Ovary (tissue), 9 donors: Measurements from ENCODE around the gene TMEM120B. TPM values are rescaled to one million over a fixed set of nuclear protein-coding genes. Genes with fewer than 3 reads are reported as not detected.
A peak's percentile ranks its signal among the peaks of the same experiment; 100 is the strongest.

Experiments
- DNase-seq, 5 donors: peaks; one replicate each; pipeline ENCODE4 v3.0.0-alpha.2; 2019 to 2020
- H3K27ac ChIP-seq, 2 donors: fragments of 200-600 bp; one replicate each; pipeline versions ENCODE4 v1.5.1 to v1.8.0; 2019 to 2022
- H3K27me3 ChIP-seq: fragments of 200-600 bp; one replicate; pipeline ENCODE4 v1.8.0; 2022
- H3K36me3 ChIP-seq: fragments of 200-600 bp; sonication (generic); one replicate; pipeline ENCODE4 v1.5.1; 2019
- H3K4me1 ChIP-seq: one replicate; pipeline ENCODE4 v1.8.1; 2013; ENCODE audit warnings: mild to moderate bottlenecking, moderate library complexity; ENCODE audit not compliant: insufficient read depth
- H3K4me3 ChIP-seq: fragments of 200-600 bp; sonication (generic); one replicate; pipeline ENCODE4 v1.5.1; 2017
- H3K9me3 ChIP-seq, 2 donors: fragments of 200-600 bp in 1 of 2; sonication (generic) in 1 of 2; one replicate each; pipeline versions ENCODE4 v1.5.1 to v1.8.1; 2013 to 2019; ENCODE audit warnings: mild to moderate bottlenecking in 1 of 2, moderate library complexity in 1 of 2
- CTCF ChIP-seq, 3 donors: fragments of 450-650 bp in 2 of 3; fragments of 200-600 bp in 1 of 3; IDR thresholded peaks; one replicate each; pipeline versions ENCODE4 v1.5.1 to v1.8.0; 2016 to 2022; ENCODE audit warnings: antibody characterized with exemption in 3 of 3, mild to moderate bottlenecking in 1 of 3
- EP300 ChIP-seq: sonication (generic); formaldehyde crosslinking; IDR thresholded peaks from one replicate; pipeline ENCODE4 v1.6.1; 2017; ENCODE audit warnings: antibody characterized with exemption
- POLR2A ChIP-seq: fragments of 450-650 bp; IDR thresholded peaks from one replicate; pipeline ENCODE4 v1.6.1; 2017; ENCODE audit warnings: antibody characterized with exemption, mild to moderate bottlenecking, moderate library complexity
- WGBS, 3 donors: extraction: QIAGEN DNeasy Blood & Tissue Kit in 1 of 3; methylation state at CpG; one replicate each; pipeline versions ENCODE4 v1.1.5 to v1.1.7; 2013 to 2017; 5-methylcytosine and 5-hydroxymethylcytosine counted together
- intact Hi-C, 4 donors: fragments of 100-400 bp; cut with DNase I; formaldehyde crosslinking; loops; one replicate each; pipeline versions ENCODE4 v1.11.0 to v1.15.1; 2022 to 2023
- polyA plus RNA-seq, 2 donors: library from polyadenylated mRNA; stranded (reverse); fragments of 200-250 nt in 1 of 2; fragments of 350-450 nt in 1 of 2; fragmentation: Illumina TruSeq in 1 of 2; extraction: RNeasy Lipid Tissue Mini Kit (QIAGEN cat#74804) in 1 of 2; gene quantifications; one replicate each; pipeline ENCODE4 v1.2.3, GENCODE V29; 2013 to 2014
- total RNA-seq, 7 donors: library from RNA; depleted of rRNA in 2 of 7; stranded (reverse); fragments of >200 nt in 2 of 7; fragmentation: NEBNext Ultra II Directional in 3 of 7; extraction: Animal tissue kit (Norgen Biotek cat#: 25700) in 3 of 7; gene quantifications; one replicate each; pipeline versions ENCODE4 v1.1.0 to v1.2.4, GENCODE V29; 2016 to 2023
- donor health status: DM: no; HTN: no; CAD: no; lungs with moderate emphysema.
- donor health status: DM: no; HTN: no; CAD: no.
- donor health status: Bipolar disorder and iron deficiency.
- donor health status: DM: yes; HTN: yes; CAD: no.
- donor health status: DM: no; HTN: no; CAD: no.
- donor health status: DM: yes; HTN: yes; CAD: no.

TMEM120B gene
- total and polyA plus RNA-seq, 9 donors = 2.0 to 15.3 (median 7.1) TPM

GRCh38 chr12:121729021-121729420 lies 16.5 kb downstream of the TMEM120B start:
- DNase-seq = peak in 3 of 5 donors; percentile 28 to 58 (median 48)
- no peak overlapping the region for H3K27ac ChIP-seq
- H3K4me1 ChIP-seq = peaks cover 6% of the 10 kb centered on the region
- H3K27me3 ChIP-seq = no peaks in the 10 kb centered on the region
- intact Hi-C loops = no loop called here
- no peaks in the 10 kb centered on the region for H3K36me3 ChIP-seq
- TF ChIP-seq EP300 (no peak), POLR2A (no peak), CTCF (IDR thresholded peaks at IDR 0.05) (no peak)
- H3K4me3 ChIP-seq = no peak overlapping the region
- whole genome bisulfite sequencing, 3 donors = 18 to 45% (median 42%) methylated on average over 6 of the region's 6 CpGs
- H3K9me3 ChIP-seq = no peaks in the 10 kb centered on the region

- Histone ChIP-seq H3K4me3 (no peak overlapping the region), H3K9me3 (no peaks in the 10 kb centered on the region), H3K27ac (no peak overlapping the region), H3K4me1 (peaks cover 6% of the 10 kb centered on the region), H3K27me3 (no peaks in the 10 kb centered on the region), H3K36me3 (no peaks in the 10 kb centered on the region)
- intact Hi-C loops = no loop called here
- TF ChIP-seq POLR2A (no peak), EP300 (no peak), CTCF (IDR thresholded peaks at IDR 0.05) (no peak)
- no peak for DNase-seq
- WGBS, 3 donors = 94 to 96% (median 95%) methylated on average over 7 of the region's 7 CpGs
These were observed 18.9 kb downstream of the TMEM120B start for GRCh38 chr12:121731473-121731872.

GRCh38 chr12:121733849-121734248 lies 21.3 kb downstream of the TMEM120B start:
- 83 to 88% (median 87%) methylated on average over 8 of the region's 8 CpGs for WGBS, 3 donors

GRCh38 chr12:121738340-121738858 lies 25.8 kb downstream of the TMEM120B start:
- Histone ChIP-seq H3K27ac (no peak overlapping the region), H3K36me3 (no peaks in the 10 kb centered on the region), H3K27me3 (no peaks in the 10 kb centered on the region), H3K4me1 (peaks cover 5% of the 10 kb centered on the region), H3K4me3 (no peak overlapping the region), H3K9me3 (no peaks in the 10 kb centered on the region)
- 87 to 90% (median 88%) methylated on average over 9 of the region's 9 CpGs for WGBS, 3 donors
- TF ChIP-seq EP300 (no peak), CTCF (IDR thresholded peaks at IDR 0.05) (no peak), POLR2A (no peak)
- intact Hi-C loops = no loop called here
- DNase-seq = no peak

More at GRCh38 chr12:121733849-121734248, 21.3 kb downstream of the TMEM120B start:
- Histone ChIP-seq H3K27ac (no peak overlapping the region), H3K36me3 (no peaks in the 10 kb centered on the region), H3K4me1 (peaks cover 3% of the 10 kb centered on the region), H3K27me3 (no peaks in the 10 kb centered on the region), H3K4me3 (no peak overlapping the region), H3K9me3 (no peaks in the 10 kb centered on the region)
- intact Hi-C loops = no loop called here
- DNase-seq = no peak
- TF ChIP-seq POLR2A (no peak), CTCF (IDR thresholded peaks at IDR 0.05) (no peak), EP300 (no peak)
